GM04503 (cell line): ENCODE measurements around the gene ATRIP.
A peak's percentile ranks its signal among the peaks of the same experiment; 100 is the strongest.
"Not testable (repeated sequence)": the region's sequence is repeated elsewhere in the genome, so short reads cannot be mapped to it uniquely, and the experiment has no call there.

Experiments
- DNase-seq: peaks from one replicate; pipeline ENCODE4 v3.0.0-alpha.2; 2012; ENCODE audit warnings: low read depth

ATRIP gene

GRCh38 chr3:48446425-48447193 is at the start of gene ATRIP:
TSS of gene ATRIP (plus strand) at chr3:48446737. CDS start at chr3:48446846, 109 bp downstream.
- no peak for DNase-seq

- no peak for DNase-seq
Observed at GRCh38 chr3:48397767-48398681, 48.5 kb upstream of the ATRIP start.

GRCh38 chr3:48398701-48399386 is 47.7 kb upstream of the ATRIP start:
- no peak for DNase-seq

GRCh38 chr3:48399387-48400172 is 47.0 kb upstream of the ATRIP start:
- no peak for DNase-seq

GRCh38 chr3:48400824-48401433 is 45.6 kb upstream of the ATRIP start:
- DNase-seq, result peak; percentile 4

- not testable (repeated sequence) for DNase-seq
Observed at GRCh38 chr3:48401434-48401901, 45.1 kb upstream of the ATRIP start.

- peak; percentile 85 for DNase-seq
Observed at GRCh38 chr3:48402281-48402732, 44.2 kb upstream of the ATRIP start.

- no peak for DNase-seq
Observed at GRCh38 chr3:48402907-48403306, 43.6 kb upstream of the ATRIP start.

- no peak for DNase-seq
Observed at GRCh38 chr3:48403533-48404439, 42.8 kb upstream of the ATRIP start.

GRCh38 chr3:48404440-48405342 is 41.8 kb upstream of the ATRIP start:
- no peak for DNase-seq

GRCh38 chr3:48405343-48405881 is 41.1 kb upstream of the ATRIP start:
- no peak for DNase-seq

GRCh38 chr3:48405971-48406370 is 40.6 kb upstream of the ATRIP start:
- no peak for DNase-seq

- DNase-seq, result no peak
Observed at GRCh38 chr3:48406443-48407431, 39.8 kb upstream of the ATRIP start.

GRCh38 chr3:48407542-48408099 is 38.9 kb upstream of the ATRIP start:
- DNase-seq, result no peak

GRCh38 chr3:48408823-48409281 is 37.7 kb upstream of the ATRIP start:
- DNase-seq, result no peak

- DNase-seq, result no peak
Observed at GRCh38 chr3:48409291-48410201, 37.0 kb upstream of the ATRIP start.
